Posterior cingulate gyrus (tissue), 11 donors: ENCODE measurements around the gene PFN1.

Source experiments
- DNase-seq, 10 donors: peaks; one replicate each; pipeline versions ENCODE4 v3.0.0 to v3.0.0-alpha.2; 2020 to 2021; ENCODE audit warnings: mixed read lengths in 3 of 10
- intact Hi-C: fragments of 100-400 bp; cut with DNase I; formaldehyde crosslinking; loops from one replicate; pipeline ENCODE4 v1.15.1; 2023

PFN1 gene

DNA sequence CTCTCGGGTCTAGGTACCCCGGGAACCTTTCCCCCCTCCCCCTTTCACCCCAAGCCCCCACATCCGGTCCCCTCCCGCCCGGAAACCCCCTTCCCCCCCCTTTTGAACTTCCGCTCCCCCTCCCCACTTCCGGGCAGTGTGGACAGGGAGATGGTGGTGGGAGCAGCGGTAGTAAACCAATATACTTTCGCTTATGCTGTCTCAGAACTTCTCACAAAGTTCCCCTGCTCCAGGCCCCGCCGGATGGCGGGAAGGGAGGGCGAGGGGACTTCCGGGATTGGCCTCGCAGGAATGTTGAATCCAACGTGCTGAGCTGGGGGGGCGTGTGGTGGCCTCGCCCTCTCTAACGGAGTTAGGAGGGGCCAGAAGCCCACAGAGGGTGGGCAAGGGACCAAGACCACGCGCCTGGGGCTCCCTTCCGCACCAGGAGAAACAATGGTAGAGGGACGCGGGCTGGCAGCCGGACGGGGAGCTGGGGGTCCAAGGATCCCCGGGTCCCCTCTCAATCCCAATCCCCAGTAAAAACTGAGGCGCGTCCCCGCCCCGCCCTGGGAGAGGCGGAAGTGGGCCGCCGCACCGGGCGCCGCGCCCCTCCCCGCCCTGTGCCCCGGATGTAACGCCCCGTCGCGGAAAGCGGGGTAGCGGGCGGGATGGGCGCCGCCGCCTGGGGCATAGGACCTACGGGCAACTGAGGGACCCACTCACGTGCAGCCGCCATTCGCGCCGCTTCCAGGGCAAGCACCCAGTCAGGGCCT lies 742 bp downstream of the PFN1 start:
- intact Hi-C loops = loop anchor here (1.0 to 5.0 kb wide), 2 partner anchors 20 to 40 kb away; partner anchors contain the start of genes CAMTA2 and SPAG7
- peak in 6 of 10 donors; percentile 31 to 90 (median 44) for DNase-seq

DNA sequence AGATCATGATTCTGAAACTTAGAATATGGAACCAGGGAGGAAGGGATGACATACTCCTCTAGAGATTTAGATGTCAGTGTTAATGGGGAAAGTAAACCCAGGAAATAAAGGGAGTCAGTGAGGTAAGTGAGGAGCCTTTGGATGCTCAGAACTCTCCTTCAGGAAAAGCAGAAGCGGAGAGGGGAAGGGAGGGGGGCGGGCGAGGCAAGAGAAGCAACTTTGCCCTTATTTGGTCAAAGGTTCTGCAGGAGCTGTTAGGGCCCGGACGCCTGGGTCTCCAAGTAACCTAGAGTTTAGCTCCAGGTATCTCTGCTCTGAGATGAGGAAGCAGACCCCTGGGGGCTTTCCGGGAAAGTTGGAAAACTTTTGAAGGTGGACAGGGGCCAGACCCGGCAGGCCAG lies 1.3 kb downstream of the PFN1 start:
- peak in 1 of 10 donors; percentile 39 for DNase-seq
- intact Hi-C loops = loop anchor here (5.0 kb wide), 1 partner anchor 40 kb away; the partner anchor contains the start of gene CAMTA2

DNA sequence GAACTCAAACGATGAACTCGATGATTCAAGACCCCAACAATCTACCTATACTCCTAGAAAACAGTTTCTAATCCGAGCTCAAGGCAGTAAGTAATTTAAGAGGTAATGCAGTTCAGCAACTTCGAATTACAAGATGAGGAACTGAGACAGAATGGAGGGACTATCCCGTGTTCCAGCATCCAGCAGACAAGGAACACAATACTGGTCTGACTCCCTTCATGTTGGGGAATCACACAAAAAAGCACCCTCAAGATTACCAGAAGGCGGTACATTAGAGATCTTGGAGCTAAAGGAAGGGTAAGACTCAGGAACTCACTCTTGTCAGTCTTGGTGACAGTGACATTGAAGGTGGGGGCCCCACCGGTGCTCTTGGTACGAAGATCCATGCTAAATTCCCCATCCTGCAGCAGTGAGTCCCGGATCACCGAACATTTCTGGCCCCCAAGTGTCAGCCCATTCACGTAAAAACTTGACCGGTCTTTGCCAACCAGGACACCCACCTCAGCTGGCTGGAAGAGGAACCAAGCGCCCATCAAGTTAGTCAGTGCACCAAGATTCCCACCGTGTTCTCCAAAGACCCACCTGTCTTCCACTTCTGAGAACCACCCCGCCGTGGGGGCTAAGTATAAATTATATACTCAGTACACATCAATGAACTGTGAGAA lies 1.9 kb downstream of the PFN1 start:
- DNase-seq = no peak
- intact Hi-C loops = loop anchor here (5.0 kb wide), 1 partner anchor 41 kb away; the partner anchor contains the start of gene CAMTA2

DNA sequence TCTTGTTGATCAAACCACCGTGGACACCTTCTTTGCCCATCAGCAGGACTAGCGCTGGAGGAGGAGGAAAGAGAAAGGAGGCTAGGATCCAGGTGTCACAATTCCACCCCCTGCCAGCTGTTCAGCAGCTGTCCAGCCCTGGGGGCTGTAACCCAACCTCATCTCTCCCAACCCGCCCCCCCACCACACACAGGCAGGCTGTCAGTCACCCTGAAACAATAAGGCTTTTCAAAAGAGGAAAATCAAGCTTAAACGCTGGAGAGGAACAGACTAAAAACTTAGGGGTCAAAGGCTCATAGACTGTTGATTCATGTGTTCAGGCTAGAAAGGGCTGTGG lies 2.4 kb downstream of the PFN1 start:
- no peak for DNase-seq
- intact Hi-C loops = loop anchor here (5.0 kb wide), 1 partner anchor 41 kb away; the partner anchor contains the start of gene CAMTA2

DNA sequence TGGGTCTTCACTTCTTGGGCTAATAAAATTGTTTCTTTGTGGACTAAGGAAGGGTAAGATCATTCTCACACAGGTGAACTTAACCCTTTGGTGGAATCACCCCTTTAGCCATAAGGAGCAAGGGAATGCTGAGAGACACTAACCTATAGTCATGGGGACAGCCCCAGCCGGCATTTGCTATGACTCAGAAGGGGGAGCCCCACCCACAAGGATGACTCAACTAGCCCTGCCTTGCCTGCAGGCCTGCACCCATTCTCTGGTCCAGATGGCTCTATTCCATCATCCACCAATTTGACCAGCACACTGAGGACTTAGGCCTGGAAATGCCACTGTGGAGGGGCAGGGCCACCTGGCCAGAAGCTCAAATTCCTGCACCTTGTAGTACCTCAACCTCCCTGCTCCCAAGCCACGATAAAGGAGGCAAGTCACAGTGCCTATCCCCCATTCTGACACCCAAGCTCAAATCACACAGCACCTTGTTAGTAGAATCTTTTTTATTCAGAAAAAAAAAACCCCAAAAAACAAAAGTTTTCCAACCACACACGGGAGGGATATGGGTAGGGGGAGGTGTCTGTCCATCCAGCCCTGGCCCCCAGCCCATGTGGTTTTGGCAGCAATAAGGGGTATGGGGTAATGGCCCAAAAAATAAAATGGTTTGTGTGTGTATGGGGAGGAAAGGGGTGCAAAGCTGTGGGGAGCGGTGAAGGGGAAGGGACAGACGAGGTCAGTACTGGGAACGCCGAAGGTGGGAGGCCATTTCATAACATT lies 3.0 kb downstream of the PFN1 start:
- peak in 7 of 10 donors; percentile 26 to 92 (median 74) for DNase-seq
- intact Hi-C loops = loop anchor here (5.0 kb wide), 1 partner anchor 42 kb away; the partner anchor contains the start of gene CAMTA2

DNA sequence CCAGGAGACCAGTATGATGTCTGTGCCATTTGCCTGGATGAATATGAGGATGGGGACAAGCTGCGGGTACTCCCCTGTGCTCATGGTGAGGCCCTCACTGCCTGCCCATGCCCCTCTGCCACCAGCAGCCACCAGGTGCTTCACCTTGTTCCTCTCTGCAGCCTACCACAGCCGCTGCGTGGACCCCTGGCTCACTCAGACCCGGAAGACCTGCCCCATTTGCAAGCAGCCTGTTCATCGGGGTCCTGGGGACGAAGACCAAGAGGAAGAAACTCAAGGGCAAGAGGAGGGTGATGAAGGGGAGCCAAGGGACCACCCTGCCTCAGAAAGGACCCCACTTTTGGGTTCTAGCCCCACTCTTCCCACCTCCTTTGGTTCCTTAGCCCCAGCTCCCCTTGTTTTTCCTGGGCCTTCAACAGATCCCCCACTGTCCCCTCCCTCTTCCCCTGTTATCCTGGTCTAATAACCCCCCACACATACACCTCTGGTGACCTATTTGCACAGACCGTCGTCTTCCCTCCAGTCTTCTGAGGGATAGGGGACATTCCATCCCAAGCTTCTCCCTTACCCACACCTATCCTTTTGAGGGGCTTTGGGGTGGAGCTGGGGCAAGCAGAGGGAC lies 3.7 kb downstream of the PFN1 start:
- intact Hi-C loops = loop anchor here (5.0 kb wide), 1 partner anchor 43 kb away; the partner anchor contains the start of gene CAMTA2
- DNase-seq = peak in 2 of 10 donors; percentile 44 to 74

DNA sequence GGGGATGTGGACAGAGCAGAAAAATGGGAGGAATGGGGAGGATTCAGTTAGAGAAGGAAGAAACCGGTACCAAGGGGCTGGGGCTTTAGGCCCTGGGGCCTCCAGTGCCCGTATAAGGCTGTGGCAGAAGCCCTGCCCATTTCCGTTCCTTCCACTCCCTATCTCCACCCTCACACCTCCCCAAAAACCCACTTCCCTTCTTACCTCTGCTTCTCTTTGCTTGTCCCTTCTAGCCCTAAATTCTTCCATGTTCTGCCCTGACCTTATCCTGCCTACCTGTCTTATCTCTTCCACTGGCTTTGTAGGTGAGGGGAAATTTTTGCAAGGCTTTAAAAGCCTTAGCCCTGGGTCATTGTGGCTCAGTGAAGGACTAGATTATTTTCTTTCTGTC lies 4.2 kb downstream of the PFN1 start:
- intact Hi-C loops = no loop called here
- DNase-seq = peak in 1 of 10 donors; percentile 1

DNA sequence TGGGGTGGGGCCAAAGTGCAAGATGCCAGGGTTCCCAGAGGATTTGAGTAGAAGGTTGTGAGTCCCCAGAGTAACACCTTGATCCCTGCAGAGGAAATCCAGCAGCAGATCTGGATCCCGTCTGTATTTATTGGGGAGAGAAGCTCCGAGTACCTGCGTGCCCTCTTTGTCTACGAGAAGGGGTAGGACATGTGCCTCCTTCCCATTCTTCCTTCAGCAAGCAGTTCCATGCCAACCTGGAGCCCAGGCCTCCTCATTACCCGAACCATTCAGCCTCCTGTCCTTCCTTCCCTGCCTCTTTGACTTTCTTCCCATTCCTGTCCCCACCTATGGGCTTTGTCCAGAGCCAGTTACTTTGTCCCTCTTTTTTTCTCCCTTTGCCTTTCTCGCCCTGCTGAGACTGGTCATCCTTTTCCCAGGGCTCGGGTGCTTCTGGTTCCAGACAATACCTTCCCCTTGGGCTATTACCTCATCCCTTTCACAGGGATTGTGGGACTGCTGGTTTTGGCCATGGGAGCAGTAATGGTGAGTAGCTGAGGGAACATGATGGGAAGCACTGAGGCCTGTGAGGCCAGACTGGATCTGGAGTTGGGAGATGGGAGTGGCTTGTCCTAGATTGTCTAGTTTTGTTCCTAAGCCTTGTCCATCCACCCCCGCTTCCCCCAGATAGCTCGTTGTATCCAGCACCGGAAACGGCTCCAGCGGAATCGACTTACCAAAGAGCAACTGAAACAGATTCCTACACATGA lies 5.4 kb downstream of the PFN1 start:
- peak in 3 of 10 donors; percentile 2 to 41 (median 12) for DNase-seq
- intact Hi-C loops = no loop called here

DNA sequence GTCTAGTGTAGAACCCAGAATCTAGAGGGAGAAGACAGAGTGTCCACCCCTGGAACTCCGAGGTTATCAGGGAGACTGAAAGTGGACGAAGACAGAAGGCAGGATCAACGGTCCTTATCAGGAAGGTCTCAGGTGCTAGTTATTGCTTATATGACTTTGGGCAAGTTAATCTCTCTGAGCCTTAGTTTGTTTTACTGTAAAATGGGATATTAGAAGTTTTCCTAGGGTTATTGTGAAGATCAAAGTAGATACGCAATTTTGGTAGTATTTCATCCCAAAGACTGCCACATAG lies 7.1 kb downstream of the PFN1 start:
- DNase-seq = no peak
- intact Hi-C loops = loop anchor here (2.0 kb wide), 1 partner anchor 26 kb away; the partner anchor contains the start of gene SPAG7

DNA sequence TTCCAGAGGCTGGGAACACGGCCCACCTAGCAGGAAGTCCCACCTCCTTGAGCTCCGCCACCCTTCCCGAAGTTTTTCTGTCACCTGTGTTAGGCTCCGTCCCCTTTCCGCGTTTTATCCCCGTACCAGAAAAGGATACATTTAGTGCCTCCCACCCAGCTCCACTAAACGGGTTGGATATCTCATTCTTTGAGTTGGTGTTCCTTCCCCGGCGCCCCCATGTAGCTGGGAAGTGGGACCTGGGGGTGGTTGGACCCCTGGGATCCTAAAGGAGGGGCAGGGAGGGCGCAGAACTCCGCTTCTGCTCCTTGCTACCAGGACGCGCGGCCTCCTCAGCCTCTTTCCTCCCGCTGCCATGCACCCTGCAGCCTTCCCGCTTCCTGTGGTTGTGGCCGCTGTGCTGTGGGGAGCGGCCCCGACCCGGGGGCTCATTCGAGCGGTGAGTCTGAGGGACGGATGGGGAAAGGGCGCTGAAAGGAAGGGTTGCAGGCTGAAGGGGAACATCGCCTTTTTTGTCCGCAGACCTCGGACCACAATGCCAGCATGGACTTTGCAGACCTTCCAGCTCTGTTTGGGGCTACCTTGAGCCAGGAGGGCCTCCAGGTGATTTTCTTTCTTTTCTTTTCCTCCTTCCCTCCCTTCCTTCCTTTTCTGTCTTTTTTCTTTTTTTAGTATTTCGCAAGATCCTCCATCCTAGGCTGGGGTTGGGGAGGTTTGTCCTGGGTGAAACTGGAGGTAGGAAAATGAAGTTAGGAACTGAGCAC lies 7.6 kb downstream of the PFN1 start:
- peak in 9 of 10 donors; percentile 72 to 96 (median 82) for DNase-seq
- intact Hi-C loops = loop anchor here (2.0 kb wide), 1 partner anchor 26 kb away; the partner anchor contains the start of gene SPAG7

DNA sequence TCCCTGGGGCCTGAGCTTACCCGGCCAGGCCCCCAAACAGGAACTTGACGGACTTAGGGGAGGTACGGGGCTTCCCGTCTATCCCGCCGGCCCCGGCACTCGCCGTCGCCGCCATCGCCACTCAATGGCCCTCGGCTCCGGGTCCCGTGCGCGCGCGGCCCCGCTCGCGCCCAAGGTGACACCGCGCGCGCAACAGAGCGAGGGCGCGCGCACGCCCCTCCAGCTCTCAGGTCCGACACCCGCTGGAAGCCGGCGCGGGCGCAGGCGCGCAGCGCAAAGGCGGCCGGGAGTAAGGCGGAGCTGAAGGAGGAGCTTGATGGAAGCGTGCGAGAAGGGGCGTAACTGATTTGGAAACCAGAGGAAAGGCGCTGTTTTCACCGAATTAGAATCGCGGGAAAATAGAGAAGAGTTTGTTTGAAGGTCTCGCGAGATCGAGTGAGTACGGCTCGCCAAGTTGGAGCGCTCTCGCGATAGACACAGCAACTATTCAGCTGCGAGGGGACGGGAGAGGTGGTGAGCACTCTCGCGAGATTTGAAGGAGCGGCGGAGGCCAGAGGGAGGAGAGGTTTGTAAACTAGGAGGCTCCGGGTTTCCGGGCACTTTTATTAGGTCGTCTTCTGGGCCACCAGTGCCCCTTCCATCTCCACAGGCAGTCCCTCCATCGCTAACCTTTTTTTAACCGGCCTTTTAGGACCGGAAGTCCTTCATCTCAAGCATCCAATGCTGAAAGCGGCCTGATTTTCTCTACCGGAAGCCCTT lies 8.4 kb downstream of the PFN1 start, which contains the start of the genes RNF167 and SLC25A11:
RNF167 (plus strand) TSS at position 473 of the 759 bp plus-strand sequence. CDS start 642 bp downstream, outside the sequence.
SLC25A11 (minus strand) TSS at position 251 of the 759 bp plus-strand sequence; CDS start at position 115, 136 bp downstream.
- intact Hi-C loops = loop anchor here (2.0 kb wide), 1 partner anchor 27 kb away; the partner anchor contains the start of gene SPAG7
- DNase-seq = peak; percentile 90 to 99 (median 94)

DNA sequence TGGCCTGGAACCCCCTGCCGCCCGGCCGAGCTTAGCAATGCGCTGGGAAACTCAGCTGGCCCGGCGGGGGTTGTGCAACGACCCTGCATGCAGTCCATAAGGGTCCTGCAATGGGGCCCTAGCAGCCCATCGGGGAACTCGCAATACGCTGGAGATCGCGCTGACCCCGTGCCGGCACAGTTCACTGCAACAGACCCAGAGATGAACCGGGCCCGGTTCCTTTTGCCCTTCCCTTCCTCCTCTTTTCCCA lies 8.9 kb downstream of the PFN1 start:
- intact Hi-C loops = no loop called here
- DNase-seq = peak in 1 of 10 donors; percentile 85

DNA sequence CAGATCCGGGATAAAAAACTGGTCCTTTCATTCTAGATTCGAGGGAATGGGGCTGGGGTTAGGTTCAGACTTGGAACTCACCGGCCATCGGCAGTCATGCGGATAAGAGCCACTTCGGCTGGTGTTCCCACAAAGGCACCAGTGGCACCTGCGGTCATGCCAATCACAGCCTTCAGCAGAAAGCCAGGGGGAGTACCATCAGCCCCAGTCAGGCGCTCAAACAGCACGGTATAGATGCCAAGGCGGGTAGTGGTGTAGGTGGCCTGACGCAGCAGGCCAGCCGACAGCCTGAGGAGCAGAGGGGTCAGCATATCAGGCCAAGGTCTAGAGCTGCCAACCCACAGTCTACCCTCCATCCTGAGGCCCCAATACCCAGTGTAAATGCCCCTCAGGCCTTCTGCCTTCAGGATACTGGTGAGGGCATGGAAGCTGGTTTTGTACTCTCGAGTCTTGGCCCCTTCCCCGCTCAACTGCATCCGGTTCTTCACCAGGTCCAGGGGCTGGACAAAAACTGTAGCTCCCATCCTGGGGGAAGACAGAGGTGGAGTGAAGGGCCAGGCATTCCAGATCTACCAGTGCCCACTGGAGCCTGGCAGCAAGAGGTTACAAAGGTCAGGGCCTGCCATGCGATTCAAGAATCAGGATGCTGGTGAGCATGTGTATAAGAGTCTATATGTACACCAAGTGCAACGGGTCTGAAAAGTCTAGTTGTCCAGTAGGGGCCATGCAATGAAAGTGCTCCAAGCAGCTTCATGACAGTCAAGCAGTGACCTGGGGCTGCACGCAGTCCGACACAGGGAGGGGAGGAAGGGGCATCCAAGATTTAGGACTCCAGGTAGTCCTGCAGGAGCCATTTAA lies 9.4 kb downstream of the PFN1 start:
- intact Hi-C loops = no loop called here
- DNase-seq = peak in 2 of 10 donors; percentile 37 to 46

DNA sequence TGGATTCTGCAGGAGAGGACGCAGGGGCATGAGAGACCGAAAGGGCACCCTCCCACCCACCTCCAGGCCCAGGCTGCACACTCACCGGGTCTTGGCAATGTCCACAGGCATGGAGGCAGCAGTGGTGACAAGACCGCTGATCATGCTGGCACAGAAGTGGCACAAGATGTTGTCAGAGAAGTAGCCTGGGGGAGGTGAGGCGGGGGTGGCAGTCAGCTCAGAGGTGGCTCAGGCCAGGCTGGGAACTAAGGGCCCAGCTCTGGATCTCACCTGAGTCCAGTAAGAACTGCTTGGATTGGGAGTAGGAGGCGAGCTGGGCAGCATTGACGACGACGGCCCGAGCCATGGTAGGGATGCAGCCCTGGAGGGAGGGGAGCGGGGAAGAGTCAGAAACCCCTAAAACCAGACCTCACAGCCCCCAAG lies 10.2 kb downstream of the PFN1 start:
- intact Hi-C loops = no loop called here
- peak in 2 of 10 donors; percentile 67 to 69 for DNase-seq

DNA sequence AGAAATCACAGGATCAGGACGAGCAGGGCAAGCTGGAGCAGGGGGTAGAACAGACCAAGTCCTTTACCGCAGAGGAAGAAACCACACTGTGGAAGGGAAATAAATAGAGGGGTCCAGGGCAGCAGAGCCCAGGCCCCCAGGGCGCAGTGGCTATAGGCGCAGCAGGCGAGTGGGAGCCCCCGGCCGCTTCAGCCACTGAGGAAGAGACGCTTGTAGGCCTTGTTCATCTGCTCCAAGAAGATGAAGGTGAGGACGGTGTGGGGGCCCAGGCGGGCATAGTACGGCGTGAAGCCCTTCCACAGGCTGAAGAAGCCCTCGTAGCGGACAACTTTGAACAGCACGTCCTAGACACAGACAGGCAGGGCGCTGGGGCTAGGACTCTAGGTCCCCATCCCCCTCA lies 10.8 kb downstream of the PFN1 start:
- intact Hi-C loops = no loop called here

DNA sequence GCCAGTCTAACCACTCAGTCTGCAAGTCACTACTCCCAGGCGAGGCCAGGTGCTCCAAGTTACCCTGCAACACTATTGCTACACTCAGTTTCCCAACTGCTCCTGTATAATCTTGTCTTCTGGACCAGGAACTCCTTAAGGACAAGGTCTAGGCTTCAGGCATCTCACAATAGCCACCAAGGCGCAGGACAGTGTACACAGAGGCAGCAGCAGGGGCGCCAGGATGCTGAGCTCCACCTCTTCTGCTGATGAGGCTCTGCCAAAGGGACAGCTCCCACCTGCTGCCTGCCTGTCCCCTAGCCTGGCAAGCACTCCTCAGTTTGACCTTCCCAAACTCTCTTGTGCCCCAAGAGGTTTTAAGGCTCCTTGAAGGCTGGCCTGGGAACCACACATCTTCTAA lies 11.9 kb downstream of the PFN1 start:
- DNase-seq = peak in 2 of 10 donors; percentile 22 to 51
- intact Hi-C loops = no loop called here

More for the DNA sequence above, 10.8 kb downstream of the PFN1 start:
- peak in 1 of 10 donors; percentile 67 for DNase-seq

DNA sequence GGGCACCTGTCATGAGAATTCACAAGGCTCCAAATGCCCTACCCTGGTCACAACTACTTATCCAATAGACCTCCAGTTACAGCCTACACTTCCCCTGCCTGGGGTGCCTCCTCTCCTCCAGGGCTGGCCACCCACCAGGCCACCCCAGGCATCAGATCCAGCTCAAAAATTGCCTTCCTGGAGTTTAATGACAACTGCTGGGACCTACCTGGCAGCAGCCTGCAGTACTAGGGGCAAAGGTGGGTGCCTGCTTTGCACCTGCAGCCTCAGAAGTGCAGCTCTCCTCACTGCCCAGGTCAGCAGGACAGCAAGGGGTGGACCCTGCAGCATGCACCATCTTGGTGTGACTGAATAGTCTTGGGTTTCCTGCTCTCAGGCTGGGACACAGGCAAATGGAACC lies 12.7 kb downstream of the PFN1 start:
- peak in 2 of 10 donors; percentile 23 to 65 for DNase-seq
- intact Hi-C loops = no loop called here
